Parathyroid adenoma (tissue), 2 donors: Measurements from ENCODE around the gene ZNF391.

ENCODE experiments used
- H2AFZ ChIP-seq: fragments of 300-600 bp; sonication (generic); one replicate; pipeline ENCODE4 v1.7.0; 2017; ENCODE audit warnings: antibody characterized with exemption, mild to moderate bottlenecking
- H3K27ac ChIP-seq: fragments of 300-600 bp; sonication (generic); one replicate; pipeline ENCODE4 v1.7.0; 2017
- H3K27me3 ChIP-seq: fragments of 300-600 bp; sonication (generic); one replicate; pipeline ENCODE4 v1.7.0; 2017; ENCODE audit warnings: low read length; ENCODE audit not compliant: control insufficient read depth, insufficient read depth
- H3K36me3 ChIP-seq: fragments of 300-600 bp; sonication (generic); one replicate; pipeline ENCODE4 v1.7.0; 2017; ENCODE audit warnings: low read length; ENCODE audit not compliant: control insufficient read depth, insufficient read depth
- H3K4me1 ChIP-seq: fragments of 300-600 bp; sonication (generic); one replicate; pipeline ENCODE4 v1.7.0; 2017; ENCODE audit warnings: control low read depth
- H3K4me2 ChIP-seq: fragments of 300-600 bp; sonication (generic); one replicate; pipeline ENCODE4 v1.7.0; 2017; ENCODE audit warnings: low read length
- H3K4me3 ChIP-seq: fragments of 300-600 bp; sonication (generic); one replicate; pipeline ENCODE4 v1.7.0; 2017; ENCODE audit warnings: low read depth, low read length
- H3K79me2 ChIP-seq: fragments of 300-600 bp; sonication (generic); one replicate; pipeline ENCODE4 v1.7.0; 2017; ENCODE audit warnings: control low read depth
- H3K9ac ChIP-seq: fragments of 300-600 bp; sonication (generic); one replicate; pipeline ENCODE4 v1.7.0; 2017; ENCODE audit warnings: mild to moderate bottlenecking
- H3K9me3 ChIP-seq: fragments of 300-600 bp; sonication (generic); one replicate; pipeline ENCODE4 v1.7.0; 2017; ENCODE audit warnings: low read length; ENCODE audit not compliant: control insufficient read depth
- CTCF ChIP-seq: fragments of 300-600 bp; sonication (generic); IDR thresholded peaks from one replicate; pipeline ENCODE4 v1.7.0; 2017; ENCODE audit warnings: antibody characterized with exemption, mild to moderate bottlenecking
- donor health status: primary hyperparathyroidism.

Gene ZNF391

GRCh38 chr6:27428966-27429365, 40.4 kb downstream of the ZNF391 start:
- TF ChIP-seq CTCF, result no peak
- Histone ChIP-seq H3K9me3 (no peaks in the 10 kb centered on the region), H2AFZ (no peak overlapping the region), H3K4me1 (no peaks in the 10 kb centered on the region), H3K4me2 (no peak overlapping the region), H3K9ac (no peak overlapping the region), H3K27ac (no peak overlapping the region), H3K4me3 (no peak overlapping the region), H3K79me2 (no peaks in the 10 kb centered on the region), H3K27me3 (no peaks in the 10 kb centered on the region), H3K36me3 (no peaks in the 10 kb centered on the region)

- H3K27ac ChIP-seq, result no peak overlapping the region
- no peaks in the 10 kb centered on the region for H3K36me3 ChIP-seq
- H2AFZ ChIP-seq, result no peak overlapping the region
- no peak overlapping the region for H3K4me2 ChIP-seq
- no peaks in the 10 kb centered on the region for H3K9me3 ChIP-seq
- no peak overlapping the region for H3K9ac ChIP-seq
- no peak overlapping the region for H3K4me3 ChIP-seq
- H3K4me1 ChIP-seq, result no peaks in the 10 kb centered on the region
- H3K27me3 ChIP-seq, result no peaks in the 10 kb centered on the region
- no peak for TF ChIP-seq CTCF
- no peaks in the 10 kb centered on the region for H3K79me2 ChIP-seq
Observed at GRCh38 chr6:27433714-27434113, 45.2 kb downstream of the ZNF391 start.

GRCh38 chr6:27439371-27439770, 50.8 kb downstream of the ZNF391 start:
- Histone ChIP-seq H3K4me3 (no peak overlapping the region), H3K4me2 (no peak overlapping the region), H3K4me1 (no peaks in the 10 kb centered on the region), H3K79me2 (no peaks in the 10 kb centered on the region), H3K9me3 (no peaks in the 10 kb centered on the region), H2AFZ (no peak overlapping the region), H3K36me3 (no peaks in the 10 kb centered on the region), H3K27ac (no peak overlapping the region), H3K27me3 (no peaks in the 10 kb centered on the region), H3K9ac (no peak overlapping the region)
- no peak for TF ChIP-seq CTCF

- no peaks in the 10 kb centered on the region for H3K9me3 ChIP-seq
- no peak overlapping the region for H2AFZ ChIP-seq
Observed at GRCh38 chr6:27441001-27441400, 52.4 kb downstream of the ZNF391 start.

More at GRCh38 chr6:27441001-27441400, 52.4 kb downstream of the ZNF391 start:
- Histone ChIP-seq H3K9ac (no peak overlapping the region), H3K36me3 (no peaks in the 10 kb centered on the region), H3K4me1 (no peaks in the 10 kb centered on the region), H3K27ac (no peak overlapping the region), H3K4me2 (no peak overlapping the region), H3K27me3 (no peaks in the 10 kb centered on the region), H3K79me2 (no peaks in the 10 kb centered on the region), H3K4me3 (no peak overlapping the region)
- TF ChIP-seq CTCF, result no peak
